H54 (cell line): Measurements from ENCODE around the gene STK31.
"Not testable (repeated sequence)": the region's sequence is repeated elsewhere in the genome, so short reads cannot be mapped to it uniquely, and the experiment has no call there.

ENCODE experiments used
- DNase-seq: peaks from one replicate; pipeline ENCODE4 v3.0.0; 2011; ENCODE audit warnings: low spot score, mixed read lengths; ENCODE audit not compliant: insufficient read length
- FAIRE-seq: peaks from 3 replicates; lab custom pipeline; 2011; peaks lifted over from hg19 to GRCh38; lab: Jason Lieb, UNC
- POLR2A ChIP-seq: IDR thresholded peaks from 2 replicates; pipeline ENCODE4 v1.6.1; 2011; ENCODE audit warnings: low read depth, mild to moderate bottlenecking, low read length

The STK31 gene

GRCh38 chr7:23691320-23691719, 18.7 kb upstream of the STK31 start:
- no peak for TF ChIP-seq POLR2A
- DNase-seq (no peak), FAIRE-seq (no peak)

- FAIRE-seq (no peak), DNase-seq (no peak)
- TF ChIP-seq POLR2A = no peak
These were observed 16.8 kb upstream of the STK31 start for GRCh38 chr7:23693224-23693623.

- no peak for TF ChIP-seq POLR2A
- DNase-seq (peak; percentile 72), FAIRE-seq (peak; percentile 94)
These were observed 13.0 kb upstream of the STK31 start for GRCh38 chr7:23696916-23697441.

GRCh38 chr7:23698822-23699221, 11.2 kb upstream of the STK31 start:
- DNase-seq = no peak
- FAIRE-seq = no peak
- no peak for TF ChIP-seq POLR2A

GRCh38 chr7:23700046-23700445, 10.0 kb upstream of the STK31 start:
- no peak for FAIRE-seq
- TF ChIP-seq POLR2A = no peak
- DNase-seq = no peak

GRCh38 chr7:23709081-23709750, 803 bp upstream of the STK31 start:
- DNase-seq (no peak), FAIRE-seq (no peak)
- TF ChIP-seq POLR2A = no peak

GRCh38 chr7:23712368-23713284, 2.6 kb downstream of the STK31 start:
- DNase-seq (peak; percentile 33), FAIRE-seq (peak; percentile 99)
- no peak for TF ChIP-seq POLR2A

GRCh38 chr7:23713285-23714149, 3.5 kb downstream of the STK31 start:
- DNase-seq (peak; percentile 50), FAIRE-seq (peak; percentile 100)
- TF ChIP-seq POLR2A = no peak

GRCh38 chr7:23714150-23714464, 4.1 kb downstream of the STK31 start:
- FAIRE-seq (no peak), DNase-seq (no peak)
- no peak for TF ChIP-seq POLR2A

- no peak for TF ChIP-seq POLR2A
- FAIRE-seq = no peak
- DNase-seq = no peak
These were observed 4.6 kb downstream of the STK31 start for GRCh38 chr7:23714579-23714978.

- no peak for TF ChIP-seq POLR2A
- FAIRE-seq = no peak
- no peak for DNase-seq
These were observed 5.1 kb downstream of the STK31 start for GRCh38 chr7:23715099-23715498.

- DNase-seq (no peak), FAIRE-seq (peak; percentile 43)
- no peak for TF ChIP-seq POLR2A
These were observed 7.8 kb downstream of the STK31 start for GRCh38 chr7:23717788-23718187.

- no peak for TF ChIP-seq POLR2A
- DNase-seq = no peak
- FAIRE-seq = no peak
These were observed 11.4 kb downstream of the STK31 start for GRCh38 chr7:23721456-23721855.

GRCh38 chr7:23722587-23723216, 12.7 kb downstream of the STK31 start:
- FAIRE-seq, DNase-seq: not testable (repeated sequence)

- FAIRE-seq, DNase-seq: not testable (repeated sequence)
These were observed 14.1 kb downstream of the STK31 start for GRCh38 chr7:23724113-23724512.
